HG02943 (cell line): ENCODE results near the gene PKD2L2.
A peak's percentile ranks its signal among the peaks of the same experiment; 100 is the strongest.
"Not testable (repeated sequence)": the region's sequence is repeated elsewhere in the genome, so short reads cannot be mapped to it uniquely, and the experiment has no call there.

Experiments used
- ATAC-seq: cut with Tn5 transposase; IDR thresholded peaks from one replicate; pipeline ENCODE4 v1.9.1; 2021; ENCODE audit warnings: mild to moderate bottlenecking, low read depth, moderate library complexity; ENCODE audit not compliant: unreplicated experiment

PKD2L2 gene

DNA sequence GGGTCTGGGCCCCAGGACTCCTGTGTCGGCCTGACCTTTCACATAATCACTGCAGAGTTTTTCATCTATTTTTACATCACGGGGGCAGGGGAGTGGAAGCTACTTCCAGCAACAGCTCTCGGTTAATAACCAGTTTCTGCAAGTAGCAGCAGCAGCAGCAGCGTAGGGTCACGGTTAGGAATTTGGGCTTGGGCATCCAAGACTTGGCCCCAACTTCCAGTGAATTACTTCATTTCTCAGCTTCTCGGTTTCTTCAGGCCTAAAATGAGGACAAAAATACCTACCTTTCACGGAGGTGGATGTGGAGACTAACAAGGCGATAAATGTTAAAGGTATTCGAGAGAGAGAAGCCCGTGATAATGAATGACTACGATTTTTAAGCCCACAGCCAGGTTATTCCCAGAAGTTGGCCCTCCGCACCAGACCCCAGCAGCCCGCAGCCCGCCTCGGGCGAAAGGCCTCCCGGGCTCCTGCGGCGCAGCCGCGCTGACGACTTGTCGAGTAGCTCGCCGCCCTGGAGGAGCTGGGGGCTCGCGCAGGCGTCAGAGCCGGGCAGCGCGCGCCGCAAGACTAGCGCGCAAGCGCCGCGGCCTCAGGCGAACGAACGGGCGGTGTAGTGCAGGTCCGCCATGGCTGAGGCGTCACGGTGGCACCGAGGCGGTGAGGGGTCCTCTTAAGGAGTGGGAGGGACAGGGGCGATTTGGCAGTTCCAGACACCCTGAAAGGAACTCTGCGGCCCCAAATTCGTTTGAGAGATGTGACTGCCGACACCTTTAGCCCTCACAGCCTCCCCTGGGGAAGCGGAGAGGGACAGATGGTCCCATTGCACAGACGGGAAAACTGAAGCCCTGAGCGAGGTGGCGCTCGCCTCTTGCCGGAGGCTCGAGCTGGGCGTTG is at the start of gene PKD2L2:
Gene PKD2L2 (plus strand): TSS at position 595 of the 897 bp plus-strand sequence. CDS start 35 bp downstream, at position 630.
- peak; percentile 89 for ATAC-seq

DNA sequence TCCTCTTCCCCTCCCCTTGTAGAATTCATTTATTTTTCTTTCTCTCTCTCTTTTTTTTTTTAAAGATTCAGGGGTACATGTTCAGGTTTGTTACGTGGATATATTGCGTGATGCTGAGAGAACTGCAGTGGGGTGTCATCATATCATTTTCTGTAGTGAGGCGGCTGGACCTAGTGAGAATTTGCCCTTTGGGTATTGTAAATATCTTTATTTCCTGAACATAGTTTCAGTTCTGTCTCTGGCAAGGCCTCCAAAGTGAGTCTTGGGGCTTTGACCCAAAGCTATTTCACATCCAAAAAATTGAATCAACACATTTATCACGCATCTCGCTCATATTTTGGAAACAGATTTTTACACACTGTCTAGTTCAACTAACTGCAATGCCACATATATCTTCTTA is 47.0 kb upstream of the PKD2L2 start:
- no peak for ATAC-seq

DNA sequence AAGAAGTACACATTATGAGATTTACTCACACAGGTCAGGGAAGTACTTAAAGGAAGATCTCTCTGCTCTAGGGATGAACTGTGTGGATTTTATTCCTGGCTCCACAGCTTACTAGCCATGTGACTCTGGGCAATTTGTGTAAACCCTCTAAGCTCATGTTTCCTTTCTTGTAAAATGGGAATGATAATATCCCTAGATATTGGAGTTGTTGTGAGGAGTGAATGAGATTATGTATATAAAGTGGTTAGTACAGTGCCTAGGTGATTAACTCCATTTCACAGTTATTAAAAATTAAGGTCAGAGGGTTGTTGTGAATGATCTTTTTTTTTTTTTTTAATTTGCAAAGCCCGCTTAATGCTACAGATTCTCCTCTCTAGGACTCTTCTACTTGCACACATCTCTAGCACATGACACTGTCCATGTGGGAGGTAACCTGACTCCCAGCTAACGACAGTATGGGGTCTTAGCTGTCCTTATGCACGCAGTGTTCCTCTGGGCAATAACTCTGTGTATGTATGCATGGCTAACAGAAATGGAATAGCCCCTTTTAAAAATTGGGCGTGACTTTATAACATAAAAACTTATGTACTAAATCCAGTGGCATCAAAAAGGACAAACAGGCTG is 45.5 kb upstream of the PKD2L2 start:
- ATAC-seq, result no peak

- no peak for ATAC-seq
Observed at GRCh38 chr5:137845472-137845871, 43.8 kb upstream of the PKD2L2 start.

- ATAC-seq, result no peak
Observed at GRCh38 chr5:137847687-137848086, 41.6 kb upstream of the PKD2L2 start.

- not testable (repeated sequence) for ATAC-seq
Observed at GRCh38 chr5:137853165-137853564, 36.1 kb upstream of the PKD2L2 start.

DNA sequence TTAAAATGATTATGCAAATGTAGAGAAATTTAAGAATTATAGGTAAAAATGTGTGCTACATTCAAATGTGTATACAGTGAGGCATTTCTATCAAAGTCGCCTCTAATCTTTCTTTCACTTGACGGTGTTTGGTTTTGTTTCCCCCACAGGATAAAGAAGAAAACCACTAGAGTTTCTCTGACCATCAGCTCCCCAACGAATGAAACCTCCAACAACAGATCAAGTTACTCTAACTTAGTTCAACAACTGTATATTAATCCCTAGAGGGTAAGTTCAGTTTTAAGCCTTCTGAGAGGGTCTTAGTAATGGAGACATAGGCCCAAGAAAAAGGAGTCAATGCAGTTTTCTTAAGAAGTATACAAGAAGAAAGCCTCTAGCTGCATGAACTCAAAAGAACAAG is 33.1 kb upstream of the PKD2L2 start:
- ATAC-seq, result no peak

- no peak for ATAC-seq
Observed at GRCh38 chr5:137856916-137857862, 32.1 kb upstream of the PKD2L2 start.

DNA sequence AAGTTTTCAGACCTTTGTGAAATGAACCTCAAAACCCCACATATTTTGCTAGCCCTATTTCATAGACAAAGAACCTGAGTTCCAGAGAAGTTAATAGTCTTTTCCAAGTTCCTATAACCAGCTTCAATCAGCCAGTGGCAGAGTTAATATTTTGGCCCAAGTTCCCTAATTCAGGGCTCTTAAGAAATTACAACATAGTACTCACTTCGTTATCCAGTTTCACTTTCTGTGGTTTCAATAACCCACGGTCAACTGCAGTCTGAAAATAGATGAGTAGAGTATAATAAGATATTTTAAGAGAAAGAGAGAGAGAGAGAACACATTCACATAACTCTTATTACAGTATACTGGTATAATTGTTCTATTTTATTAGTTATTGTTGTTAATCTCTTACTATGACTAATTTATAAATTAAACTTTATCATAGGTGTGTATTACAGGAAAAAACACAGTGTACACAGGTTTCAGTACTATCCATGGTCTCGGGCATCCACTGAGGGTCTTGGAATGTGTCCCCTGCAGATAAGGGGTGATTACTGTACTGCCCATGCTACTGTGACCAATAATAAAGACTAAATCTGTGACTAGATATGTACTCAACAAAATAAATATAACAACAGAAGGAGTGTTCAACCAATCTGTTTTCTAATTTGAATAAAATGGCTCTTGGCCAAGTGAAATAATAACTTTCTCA is 30.9 kb upstream of the PKD2L2 start:
- ATAC-seq, result peak; percentile 74

DNA sequence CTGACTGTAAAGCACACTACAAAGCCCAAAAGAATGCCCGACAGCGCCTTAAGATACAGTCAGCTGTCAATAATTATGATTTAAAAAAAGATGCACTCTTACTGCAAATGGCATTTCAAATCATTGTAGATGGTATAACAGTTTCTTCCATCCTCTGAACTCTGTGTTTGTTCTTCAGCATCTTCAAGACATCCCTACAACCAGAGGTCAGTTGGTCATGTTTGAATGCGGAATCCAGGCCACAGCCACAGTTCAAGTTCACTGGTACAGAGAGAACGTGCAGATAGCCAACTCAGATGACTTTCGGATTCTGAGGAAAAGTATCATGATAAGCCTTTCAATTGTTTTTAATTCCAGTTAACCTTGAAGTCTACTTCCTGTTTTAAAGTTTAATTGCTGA is 30.3 kb upstream of the PKD2L2 start:
- ATAC-seq, result no peak

DNA sequence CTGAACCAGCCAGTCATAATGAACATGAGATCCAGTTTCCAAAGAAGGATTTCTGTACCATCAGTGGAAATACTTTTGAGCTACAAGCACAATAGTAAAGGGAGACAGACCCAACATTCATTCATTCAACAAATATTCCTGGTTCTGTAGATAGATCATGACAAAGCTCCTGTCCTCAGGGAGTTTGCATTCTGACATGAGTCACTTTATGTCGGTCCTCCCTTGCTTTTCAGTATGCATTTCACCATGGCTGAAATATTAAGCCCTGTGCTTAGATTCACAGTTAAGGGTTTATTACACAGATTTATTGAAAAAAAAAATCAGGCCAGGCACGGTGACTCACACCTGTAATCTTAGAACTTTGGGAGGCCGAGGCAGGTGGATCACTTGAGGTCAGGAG is 27.0 kb upstream of the PKD2L2 start:
- no peak for ATAC-seq

- ATAC-seq, result not testable (repeated sequence)
Observed at GRCh38 chr5:137863653-137864052, 25.6 kb upstream of the PKD2L2 start.

GRCh38 chr5:137866541-137867388 is 22.5 kb upstream of the PKD2L2 start:
- ATAC-seq, result no peak

GRCh38 chr5:137867664-137868063 is 21.6 kb upstream of the PKD2L2 start, which contains the start of gene MYOT:
MYOT (plus strand) TSS chr5:137867860; CDS start chr5:137870652, 2,792 bp downstream.
- ATAC-seq, result no peak

DNA sequence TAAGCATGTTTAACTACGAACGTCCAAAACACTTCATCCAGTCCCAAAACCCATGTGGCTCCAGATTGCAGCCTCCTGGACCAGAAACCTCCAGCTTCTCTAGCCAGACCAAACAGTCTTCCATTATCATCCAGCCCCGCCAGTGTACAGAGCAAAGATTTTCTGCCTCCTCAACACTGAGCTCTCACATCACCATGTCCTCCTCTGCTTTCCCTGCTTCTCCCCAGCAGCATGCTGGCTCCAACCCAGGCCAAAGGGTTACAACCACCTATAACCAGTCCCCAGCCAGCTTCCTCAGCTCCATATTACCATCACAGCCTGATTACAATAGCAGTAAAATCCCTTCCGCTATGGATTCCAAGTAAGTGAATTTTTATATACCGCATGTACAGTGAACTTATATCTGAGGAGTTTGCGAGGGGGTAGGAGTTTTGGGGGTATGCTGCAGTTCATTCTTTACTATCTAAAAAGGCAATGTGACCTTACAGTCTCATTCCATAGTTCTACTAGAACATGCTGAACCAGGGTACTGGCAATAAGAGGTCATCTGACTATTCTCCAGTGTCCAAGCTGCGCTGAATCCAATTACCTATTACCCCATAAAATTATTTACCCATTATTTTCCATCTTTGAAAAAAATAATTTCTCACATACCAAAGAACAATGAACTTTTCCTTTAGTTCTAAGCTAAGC is 18.5 kb upstream of the PKD2L2 start:
- ATAC-seq, result no peak

DNA sequence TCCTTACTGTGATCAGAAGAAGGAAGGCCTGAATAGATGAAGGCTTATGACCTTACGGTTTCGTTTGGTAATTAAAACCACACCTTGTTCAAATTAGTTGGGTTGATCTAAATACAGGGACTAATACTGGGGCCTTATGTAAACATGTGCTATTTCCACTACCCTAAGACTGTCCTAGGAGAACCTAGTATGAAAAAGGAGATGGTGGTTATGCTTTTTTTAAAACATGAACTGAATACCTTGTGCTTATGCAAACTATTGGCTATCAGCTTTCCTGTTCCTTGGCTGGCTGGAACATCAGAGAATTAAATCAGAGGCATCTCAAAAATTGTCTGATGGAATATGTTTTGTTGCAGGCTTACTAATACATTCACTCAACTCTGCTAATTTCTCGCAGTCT is 17.7 kb upstream of the PKD2L2 start:
- ATAC-seq, result no peak

DNA sequence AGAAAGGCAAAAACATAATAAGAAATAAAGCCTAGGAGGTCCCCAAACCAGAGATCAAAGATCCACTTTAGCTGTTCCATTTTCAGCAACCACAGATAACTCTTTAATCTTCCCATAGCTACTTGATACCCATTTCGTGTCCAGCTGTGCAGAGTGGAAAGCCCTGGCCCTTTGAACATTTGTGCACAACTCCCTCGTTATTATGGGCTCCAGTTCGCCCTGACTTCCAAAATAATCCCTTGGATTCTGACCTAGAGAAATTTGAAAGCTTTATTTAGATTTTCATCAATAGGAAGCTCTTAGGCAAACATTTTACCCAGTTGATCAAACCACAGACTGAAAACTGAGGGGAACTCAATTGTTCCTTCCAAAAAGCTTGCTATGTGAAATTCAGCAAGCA is 16.8 kb upstream of the PKD2L2 start:
- ATAC-seq, result no peak

- ATAC-seq, result no peak
Observed at GRCh38 chr5:137876101-137876500, 13.2 kb upstream of the PKD2L2 start.

DNA sequence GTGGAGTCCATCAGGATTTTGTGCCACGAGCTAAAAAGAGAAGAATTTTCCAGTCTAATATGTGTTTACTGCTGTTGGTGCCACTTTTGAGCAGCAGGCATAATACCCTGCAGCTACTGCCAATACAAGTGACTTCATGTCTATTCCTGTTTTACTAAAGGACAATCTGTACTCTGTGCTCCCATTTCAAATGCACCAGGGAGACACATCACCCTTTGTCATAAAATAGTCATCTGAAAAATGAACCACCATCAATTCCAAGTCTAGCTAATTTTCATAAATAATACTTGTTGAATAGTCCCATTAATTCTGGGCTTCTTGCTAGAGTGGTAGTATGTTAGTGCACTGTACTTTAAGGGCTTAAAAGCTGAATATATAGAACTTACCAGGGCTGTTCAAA is 8.9 kb upstream of the PKD2L2 start:
- ATAC-seq, result no peak
